ENCODE measurements around the gene ATAT1. TPM values are rescaled to one million over a fixed set of nuclear protein-coding genes. Genes with fewer than 3 reads are reported as not detected.

Gene ATAT1
- total RNA-seq, 1 experiment from 2014 or later: 30.0 TPM

- H3K27ac Mint-ChIP-seq (ENCODE audit: unreplicated experiment): peak overlapping the region; percentile 35
- no peak overlapping the region for H3K4me3 Mint-ChIP-seq (ENCODE audit: low read depth, unreplicated experiment)
- H3K27me3 Mint-ChIP-seq (ENCODE audit: unreplicated experiment): no peaks in the 10 kb centered on the region
- no TSS peak for BruUV-seq (replicated peaks)
- H3K9me3 Mint-ChIP-seq (ENCODE audit: low read depth, unreplicated experiment): no peaks in the 10 kb centered on the region
- no peak for DNase-seq
- TF ChIP-seq, protein P1, sequence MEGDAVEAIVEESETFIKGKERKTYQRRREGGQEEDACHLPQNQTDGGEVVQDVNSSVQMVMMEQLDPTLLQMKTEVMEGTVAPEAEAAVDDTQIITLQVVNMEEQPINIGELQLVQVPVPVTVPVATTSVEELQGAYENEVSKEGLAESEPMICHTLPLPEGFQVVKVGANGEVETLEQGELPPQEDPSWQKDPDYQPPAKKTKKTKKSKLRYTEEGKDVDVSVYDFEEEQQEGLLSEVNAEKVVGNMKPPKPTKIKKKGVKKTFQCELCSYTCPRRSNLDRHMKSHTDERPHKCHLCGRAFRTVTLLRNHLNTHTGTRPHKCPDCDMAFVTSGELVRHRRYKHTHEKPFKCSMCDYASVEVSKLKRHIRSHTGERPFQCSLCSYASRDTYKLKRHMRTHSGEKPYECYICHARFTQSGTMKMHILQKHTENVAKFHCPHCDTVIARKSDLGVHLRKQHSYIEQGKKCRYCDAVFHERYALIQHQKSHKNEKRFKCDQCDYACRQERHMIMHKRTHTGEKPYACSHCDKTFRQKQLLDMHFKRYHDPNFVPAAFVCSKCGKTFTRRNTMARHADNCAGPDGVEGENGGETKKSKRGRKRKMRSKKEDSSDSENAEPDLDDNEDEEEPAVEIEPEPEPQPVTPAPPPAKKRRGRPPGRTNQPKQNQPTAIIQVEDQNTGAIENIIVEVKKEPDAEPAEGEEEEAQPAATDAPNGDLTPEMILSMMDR (IDR thresholded peaks at IDR 0.05; ENCODE audit: unreplicated experiment): no peak
- no peaks in the 10 kb centered on the region for H3K4me1 Mint-ChIP-seq (ENCODE audit: low read depth, unreplicated experiment)
- CTCF ChIA-PET: interaction anchor here (1.2 to 3.2 kb wide), 3 partner anchors 16 to 117 kb away, joined by 3 to 28 read pairs (median 5); no protein-coding TSS in a partner anchor
- H3K36me3 Mint-ChIP-seq (ENCODE audit: insufficient read depth, unreplicated experiment): peaks cover 94% of the 10 kb centered on the region
- intact Hi-C loops (cut with micrococcal nuclease; ENCODE audit: unreplicated experiment): loop anchor here (5.0 kb wide), 1 partner anchor 57 kb away; no protein-coding TSS in a partner anchor
These were observed 27.6 kb upstream of the ATAT1 start for GRCh38 chr6:30598912-30599624.

DNA sequence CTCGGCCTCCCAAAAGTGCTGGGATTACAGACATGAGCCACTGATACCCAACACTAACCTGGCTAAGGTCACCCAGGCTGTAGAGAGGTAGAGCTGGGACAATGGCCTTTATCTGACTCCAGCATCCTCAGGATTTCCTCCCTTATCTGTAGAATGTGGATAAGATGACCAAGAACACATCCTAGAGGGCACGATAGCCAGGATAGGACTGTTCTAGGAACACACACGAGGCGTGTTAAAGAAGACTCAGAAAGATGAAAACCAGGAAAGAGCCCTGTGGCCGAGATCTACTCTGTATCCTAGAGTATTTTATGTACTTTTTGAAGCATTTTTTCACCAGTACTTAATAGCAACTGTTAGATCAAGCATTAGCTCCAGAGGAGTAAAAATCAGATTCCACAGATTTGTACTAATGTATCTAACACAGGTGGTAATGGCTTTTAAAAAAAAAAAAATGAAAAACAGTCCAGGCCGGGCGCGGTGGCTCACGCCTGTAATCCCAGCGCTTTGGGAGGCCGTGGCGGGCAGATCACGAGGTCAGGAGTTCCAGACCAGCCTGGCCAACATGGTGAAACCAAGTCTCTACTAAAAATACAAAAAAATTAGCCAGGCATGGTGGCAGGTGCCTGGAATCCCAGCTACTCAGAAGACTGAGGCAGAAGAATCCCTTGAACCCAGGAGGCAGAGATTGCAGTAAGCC, 26.9 kb upstream of the ATAT1 start:
- Mint-ChIP-seq H3K36me3 (ENCODE audit: insufficient read depth, unreplicated experiment) (peaks cover 94% of the 10 kb centered on the region), H3K9me3 (ENCODE audit: low read depth, unreplicated experiment) (no peaks in the 10 kb centered on the region), H3K27ac (ENCODE audit: unreplicated experiment) (peak overlapping the region; percentile 71), H3K4me3 (ENCODE audit: low read depth, unreplicated experiment) (no peak overlapping the region), H3K27me3 (ENCODE audit: unreplicated experiment) (no peaks in the 10 kb centered on the region), H3K4me1 (ENCODE audit: low read depth, unreplicated experiment) (no peaks in the 10 kb centered on the region)
- intact Hi-C loops (cut with micrococcal nuclease; ENCODE audit: unreplicated experiment): loop anchor here (5.0 kb wide), 1 partner anchor 57 kb away; no protein-coding TSS in a partner anchor
- no TSS peak for BruUV-seq (replicated peaks)
- CTCF ChIA-PET: interaction anchor here (0.7 to 1.2 kb wide), 2 partner anchors 15 to 22 kb away, joined by 3 read pairs; no protein-coding TSS in a partner anchor
- TF ChIP-seq, protein P1 (IDR thresholded peaks at IDR 0.05; ENCODE audit: unreplicated experiment): no peak
- DNase-seq: no peak

GRCh38 chr6:30600451-30600961, 26.2 kb upstream of the ATAT1 start:
- CTCF ChIA-PET: interaction anchor here (0.7 to 1.2 kb wide), 2 partner anchors 15 to 23 kb away, joined by 3 read pairs; no protein-coding TSS in a partner anchor
- TF ChIP-seq, protein P1 (IDR thresholded peaks at IDR 0.05; ENCODE audit: unreplicated experiment): no peak
- TSS peak; percentile 4 for BruUV-seq (replicated peaks)
- intact Hi-C loops (cut with micrococcal nuclease; ENCODE audit: unreplicated experiment): no loop called here
- DNase-seq: no peak
- peaks cover 96% of the 10 kb centered on the region for H3K36me3 Mint-ChIP-seq (ENCODE audit: insufficient read depth, unreplicated experiment)
- H3K27ac Mint-ChIP-seq (ENCODE audit: unreplicated experiment): peak overlapping the region; percentile 71
- no peaks in the 10 kb centered on the region for H3K27me3 Mint-ChIP-seq (ENCODE audit: unreplicated experiment)
- no peak overlapping the region for H3K4me3 Mint-ChIP-seq (ENCODE audit: low read depth, unreplicated experiment)
- no peaks in the 10 kb centered on the region for H3K9me3 Mint-ChIP-seq (ENCODE audit: low read depth, unreplicated experiment)
- H3K4me1 Mint-ChIP-seq (ENCODE audit: low read depth, unreplicated experiment): no peaks in the 10 kb centered on the region

GRCh38 chr6:30601436-30601814, 25.2 kb upstream of the ATAT1 start:
- TF ChIP-seq, protein P1 (IDR thresholded peaks at IDR 0.05; ENCODE audit: unreplicated experiment): no peak
- H3K4me1 Mint-ChIP-seq (ENCODE audit: low read depth, unreplicated experiment): no peaks in the 10 kb centered on the region
- no peaks in the 10 kb centered on the region for H3K27me3 Mint-ChIP-seq (ENCODE audit: unreplicated experiment)
- H3K36me3 Mint-ChIP-seq (ENCODE audit: insufficient read depth, unreplicated experiment): peaks cover 99% of the 10 kb centered on the region
- no TSS peak for BruUV-seq (replicated peaks)
- DNase-seq: no peak
- CTCF ChIA-PET: no interaction called here
- H3K4me3 Mint-ChIP-seq (ENCODE audit: low read depth, unreplicated experiment): no peak overlapping the region
- intact Hi-C loops (cut with micrococcal nuclease; ENCODE audit: unreplicated experiment): no loop called here
- no peaks in the 10 kb centered on the region for H3K9me3 Mint-ChIP-seq (ENCODE audit: low read depth, unreplicated experiment)
- peak overlapping the region; percentile 35 for H3K27ac Mint-ChIP-seq (ENCODE audit: unreplicated experiment)

All from Calu3 (cell line).